ENCODE measurements around the gene FAF1.
"Not testable (repeated sequence)": the region's sequence is repeated elsewhere in the genome, so short reads cannot be mapped to it uniquely, and the experiment has no call there.

The FAF1 gene

DNA sequence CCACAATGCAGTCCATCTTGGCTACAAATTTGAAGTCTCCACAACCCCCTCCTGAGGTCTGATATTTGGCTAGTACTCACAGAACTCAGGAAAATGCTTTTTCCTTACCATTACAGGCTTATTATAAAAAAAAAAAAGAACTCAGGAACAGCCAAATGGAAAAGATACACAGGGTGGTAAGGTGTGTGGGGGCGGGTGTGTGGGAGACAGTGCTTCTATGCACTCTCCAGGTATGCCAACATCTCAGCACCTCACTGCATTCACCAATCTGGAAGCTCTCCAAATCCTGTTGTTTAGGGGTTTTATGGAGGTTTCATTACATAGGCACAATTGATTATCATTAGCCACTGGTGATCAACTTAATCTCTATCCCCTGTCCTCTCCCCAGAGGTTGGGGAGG is 126.9 kb downstream of the FAF1 start:
- no peak for DNase-seq

GRCh38 chr1:50832167-50832566 is 127.9 kb downstream of the FAF1 start:
- no peak for DNase-seq

- DNase-seq = no peak
Measured at GRCh38 chr1:50831300-50832061, 128.6 kb downstream of the FAF1 start.

- DNase-seq = no peak
Measured at GRCh38 chr1:50830621-50831020, 129.4 kb downstream of the FAF1 start.

- DNase-seq = peak; percentile 21
Measured at GRCh38 chr1:50829014-50829958, 130.8 kb downstream of the FAF1 start.

DNA sequence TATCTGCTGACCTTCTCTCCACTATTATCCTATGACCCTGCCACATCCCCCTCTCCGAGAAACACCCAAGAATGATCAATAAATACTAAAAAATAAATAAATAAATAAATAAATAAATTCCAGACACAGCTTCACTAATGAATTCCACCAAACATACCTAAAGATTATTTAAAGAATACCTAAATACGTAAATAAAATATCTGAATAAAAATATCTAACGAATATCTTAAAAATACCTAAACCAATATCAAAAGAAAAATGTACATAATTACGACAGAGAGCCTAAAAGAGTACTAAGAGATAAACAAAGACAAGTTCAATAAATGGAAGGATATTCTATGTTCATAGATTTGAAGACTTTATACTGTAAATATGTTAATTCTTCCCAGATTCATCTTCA is 132.5 kb downstream of the FAF1 start:
- no peak for DNase-seq

DNA sequence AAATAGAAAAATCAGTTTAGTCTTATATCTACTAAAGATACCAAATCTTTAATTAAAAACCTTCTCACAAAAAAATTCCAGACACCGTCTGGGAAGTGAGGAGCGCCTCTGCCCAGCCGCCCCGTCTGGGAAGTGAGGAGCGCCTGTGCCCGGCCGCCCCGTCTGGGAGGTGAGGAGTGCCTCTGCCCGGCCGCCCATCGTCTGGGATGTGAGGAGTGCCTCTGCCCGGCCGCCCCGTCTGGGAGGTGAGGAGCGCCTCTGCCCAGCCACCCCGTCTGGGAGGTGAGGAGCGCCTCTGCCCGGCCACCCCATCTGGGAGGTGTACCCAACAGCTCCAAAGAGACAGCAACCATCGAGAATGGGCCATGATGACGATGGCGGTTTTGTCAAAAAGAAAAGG is 133.3 kb downstream of the FAF1 start:
- not testable (repeated sequence) for DNase-seq

- DNase-seq = no peak
Measured at GRCh38 chr1:50822035-50822776, 137.9 kb downstream of the FAF1 start.

DNA sequence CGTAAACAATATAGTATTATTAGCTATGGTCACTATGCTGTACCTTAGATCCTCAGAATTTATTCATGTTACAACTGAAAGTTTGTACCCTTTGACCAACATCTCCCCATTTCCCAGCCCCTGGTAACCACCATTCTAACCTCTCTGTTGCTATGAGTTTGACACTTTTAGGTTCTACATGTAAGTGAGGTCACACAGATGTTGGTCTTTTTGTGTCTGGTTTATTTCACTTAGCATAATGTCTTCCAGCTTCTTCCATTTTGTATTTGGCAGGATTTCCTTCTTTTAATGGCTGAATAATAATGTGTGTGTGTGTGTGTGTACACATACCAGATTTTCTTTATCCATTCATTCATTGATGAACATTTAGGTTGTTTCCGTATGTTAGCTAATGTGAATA is 139.5 kb downstream of the FAF1 start:
- DNase-seq = no peak

DNA sequence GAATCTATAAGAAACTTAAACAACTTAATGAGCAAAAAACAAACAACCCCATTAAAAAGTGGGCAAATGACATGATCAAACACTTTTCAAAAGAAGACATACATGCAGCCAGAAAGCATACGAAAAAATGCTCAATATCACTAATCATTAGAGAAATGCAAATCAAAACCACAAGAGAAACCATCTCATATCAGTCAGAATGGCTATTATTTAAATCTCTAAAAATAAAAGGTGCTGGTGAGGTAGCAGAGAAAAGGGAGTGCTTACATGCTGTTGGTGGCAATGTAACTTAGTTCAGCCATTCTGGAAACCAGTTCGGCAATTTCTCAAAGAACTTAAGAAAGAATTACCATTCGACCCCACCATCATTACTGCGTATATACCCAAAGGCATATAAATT is 147.7 kb downstream of the FAF1 start:
- no peak for DNase-seq

- no peak for DNase-seq
Measured at GRCh38 chr1:50808296-50808695, 151.8 kb downstream of the FAF1 start.

- DNase-seq = no peak
Measured at GRCh38 chr1:50796272-50796671, 163.8 kb downstream of the FAF1 start.

DNA sequence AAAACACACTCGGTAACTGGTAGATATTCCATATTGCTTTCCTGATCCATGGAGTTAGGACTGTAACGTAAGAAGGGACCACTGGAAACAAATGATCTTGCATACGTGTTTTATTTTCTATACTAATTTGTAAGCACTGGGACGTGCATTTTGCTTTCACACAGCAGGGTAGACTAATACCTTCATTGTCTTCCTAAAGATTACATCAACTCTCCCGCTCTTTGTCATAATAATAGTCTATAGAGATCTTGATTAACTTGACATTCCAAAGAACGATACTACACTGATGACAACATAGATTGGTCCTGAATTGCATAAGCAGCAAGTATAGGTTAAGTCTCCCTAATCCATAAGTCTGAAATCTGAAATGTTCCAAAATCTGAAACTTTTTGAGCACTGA is 166.5 kb downstream of the FAF1 start:
- no peak for DNase-seq

GRCh38 chr1:50787266-50787665 is 172.8 kb downstream of the FAF1 start:
- DNase-seq = no peak

DNA sequence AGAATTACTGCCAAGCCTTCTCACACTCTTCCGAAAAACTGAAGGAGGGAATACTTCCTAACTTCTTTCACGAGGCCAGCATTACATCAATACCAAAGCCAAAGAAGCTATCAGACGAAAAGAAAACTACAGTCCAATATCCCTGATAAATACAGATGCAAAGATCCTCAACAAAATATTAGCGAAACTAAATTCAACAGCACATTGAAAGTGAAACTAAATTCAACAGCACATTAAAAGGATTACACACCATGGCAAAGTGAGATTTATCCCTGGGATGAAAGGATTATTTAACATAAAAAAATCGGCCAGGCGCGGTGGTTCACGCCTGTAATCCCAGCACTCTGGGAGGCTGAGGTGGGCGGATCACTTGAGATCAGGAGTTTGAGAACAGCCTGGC is 176.8 kb downstream of the FAF1 start:
- no peak for DNase-seq

DNA sequence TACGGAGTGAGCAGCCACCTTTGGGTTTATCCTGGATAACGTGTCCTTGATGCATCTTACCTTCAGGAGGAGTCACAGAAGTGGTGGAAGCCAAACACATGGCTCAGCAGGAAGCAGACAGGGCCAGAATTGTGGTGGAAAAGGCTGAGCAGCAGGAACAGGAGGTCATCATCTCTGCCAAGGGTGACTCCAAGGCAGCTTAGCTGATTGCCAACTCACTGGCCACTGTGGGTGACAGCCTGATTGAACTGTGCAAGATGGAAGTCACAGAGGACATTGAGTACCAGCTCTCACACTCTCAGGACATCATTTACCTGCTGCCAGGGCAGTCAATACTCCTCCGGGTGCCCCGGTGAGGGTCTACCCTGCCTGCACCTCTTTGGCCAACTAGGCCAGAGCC is 179.3 kb downstream of the FAF1 start:
- DNase-seq = no peak

DNA sequence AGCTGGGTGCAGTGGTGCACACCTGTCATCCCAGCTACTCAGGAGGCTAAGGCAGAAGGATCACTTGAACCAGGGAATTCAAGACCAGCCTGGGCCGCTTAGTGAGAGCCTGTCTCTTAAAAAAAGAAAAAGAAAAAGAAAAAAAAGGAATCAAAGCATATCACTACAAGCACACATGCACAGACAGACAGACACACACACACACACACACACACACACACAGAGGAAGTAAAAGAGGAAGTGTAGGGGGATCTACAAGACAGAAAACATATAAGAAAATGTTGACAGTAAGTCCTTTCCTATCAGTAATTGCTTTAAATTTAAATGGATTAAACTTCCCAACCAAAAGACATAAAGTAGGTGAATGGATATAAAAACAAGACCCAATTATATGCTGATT is 180.3 kb downstream of the FAF1 start:
- no peak for DNase-seq

DNA sequence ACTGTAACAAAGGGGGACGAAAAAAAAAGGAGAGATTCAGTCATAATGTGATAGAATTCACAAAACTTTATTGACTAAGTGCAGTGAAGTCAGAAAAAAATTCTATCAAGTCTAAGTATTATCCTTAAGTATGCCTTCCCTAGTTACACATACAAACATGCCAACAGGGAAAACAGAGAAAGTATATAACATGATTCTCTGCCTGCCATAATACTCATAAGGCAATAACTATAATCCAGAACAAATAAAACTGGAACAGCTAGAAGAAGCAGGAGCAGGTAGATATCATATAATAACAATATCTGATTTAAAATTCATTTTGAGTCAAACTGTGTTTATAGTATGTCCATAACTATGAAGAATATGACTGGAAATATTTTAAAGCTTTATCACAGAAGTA is 184.3 kb downstream of the FAF1 start:
- no peak for DNase-seq

DNA sequence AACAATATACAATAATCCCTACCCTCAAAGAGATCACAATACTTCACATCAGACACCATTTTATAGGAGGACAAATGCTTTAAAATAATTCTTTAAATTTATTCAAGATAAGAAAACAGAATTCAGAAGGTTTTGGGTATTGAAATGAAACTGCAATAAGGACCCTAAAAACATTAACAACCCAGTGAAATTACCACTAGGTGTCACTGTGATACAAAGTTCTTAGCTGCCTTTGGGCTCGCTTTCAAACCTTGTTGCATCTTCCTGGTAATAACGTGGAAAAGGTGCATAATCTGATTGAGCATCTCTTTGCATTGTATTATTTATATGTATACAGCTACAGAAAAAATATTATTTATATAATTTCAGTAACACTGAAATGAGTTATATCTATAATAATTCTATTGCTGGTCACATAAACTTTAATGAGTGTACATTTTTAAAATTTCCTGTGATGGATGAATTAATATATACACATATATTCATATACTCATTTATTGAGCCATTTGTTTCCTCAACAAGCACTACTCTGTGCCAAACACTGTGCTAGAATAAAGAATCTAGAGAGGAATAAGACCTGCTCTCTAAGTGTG is 185.2 kb downstream of the FAF1 start:
- peak; percentile 74 for DNase-seq

GRCh38 chr1:50766688-50767087 is 193.4 kb downstream of the FAF1 start:
- no peak for DNase-seq

DNA sequence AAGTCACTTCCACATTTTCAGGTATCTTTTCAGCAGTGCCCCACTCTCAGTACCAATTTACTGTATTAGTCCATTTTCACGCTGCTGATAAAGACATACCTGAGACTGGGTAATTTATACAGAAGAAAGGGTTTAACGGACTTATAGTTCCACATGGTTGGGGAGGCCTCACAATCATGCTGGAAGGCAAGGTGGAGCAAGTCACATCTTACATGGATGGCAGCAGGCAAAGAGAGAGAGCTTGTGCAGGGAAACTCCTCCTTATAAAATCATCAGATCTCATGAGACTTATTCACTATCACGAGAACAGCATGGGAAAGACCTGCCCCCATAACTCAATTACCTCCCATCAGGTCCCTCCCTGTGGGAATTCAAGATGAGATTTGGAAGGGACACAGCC is 203.5 kb downstream of the FAF1 start:
- not testable (repeated sequence) for DNase-seq

DNA sequence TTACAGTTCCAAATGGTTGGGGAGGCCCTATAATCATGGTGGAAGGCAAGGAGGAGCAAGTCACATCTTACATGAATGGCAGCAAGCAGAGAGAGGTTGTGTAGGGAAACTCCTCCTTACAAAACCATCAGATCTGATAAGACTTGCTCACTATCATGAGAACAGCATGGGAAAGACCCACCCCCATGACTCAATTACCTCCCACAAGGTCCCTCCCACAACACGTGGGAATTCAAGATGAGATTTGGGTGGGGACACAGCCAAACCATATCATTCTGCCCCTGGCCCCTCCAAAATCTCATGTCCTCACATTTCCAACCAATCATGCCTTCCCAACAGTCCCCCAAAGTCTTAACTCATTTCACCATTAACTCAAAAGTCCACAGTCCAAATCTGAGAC is 205.3 kb downstream of the FAF1 start:
- not testable (repeated sequence) for DNase-seq

DNA sequence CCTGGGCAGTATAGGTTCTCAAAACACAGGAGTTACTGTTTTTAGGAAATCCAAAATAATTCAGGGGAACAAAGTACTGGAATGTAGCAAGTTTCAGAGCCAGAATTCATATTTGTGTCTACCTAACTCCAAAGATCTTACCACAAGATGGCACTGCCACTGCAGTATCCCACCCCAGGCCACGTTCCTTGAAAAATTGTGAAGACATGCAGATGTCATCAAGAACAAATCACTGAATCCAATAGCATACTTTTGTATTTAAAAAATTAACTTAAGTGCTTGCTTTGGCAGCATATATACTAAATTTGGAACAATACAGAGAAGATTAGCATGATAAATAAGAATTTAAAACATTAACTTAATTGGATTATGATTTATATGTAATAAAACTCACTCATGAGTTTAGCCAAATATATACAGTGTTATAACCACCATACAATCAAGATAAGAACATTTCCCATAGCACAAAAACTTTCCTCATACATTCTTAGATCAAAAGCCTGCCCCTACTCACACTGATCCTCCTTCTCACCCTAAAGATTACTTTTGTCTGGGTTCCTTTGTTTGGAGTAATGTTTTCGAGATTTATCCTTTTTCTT is 209.9 kb downstream of the FAF1 start:
- peak; percentile 11 for DNase-seq

Data from NCI-H1694 treated with DMSO at 0.1 percent for 48 hours (cell line).